Peyer's patch (tissue), 4 donors: Measurements from ENCODE around the gene CARMIL3. TPM values are rescaled to one million over a fixed set of nuclear protein-coding genes. Genes with fewer than 3 reads are reported as not detected.

Experiments
- DNase-seq, 3 donors: peaks; one replicate each; pipeline ENCODE4 v3.0.0-alpha.2; 2017 to 2019
- H3K27ac ChIP-seq, 4 donors: fragments of 200-600 bp; sonication (generic); one replicate each; pipeline ENCODE4 v1.5.1; 2016 to 2019
- H3K27me3 ChIP-seq, 2 donors: fragments of 200-600 bp; sonication (generic); one replicate each; pipeline ENCODE4 v1.5.1; 2019
- H3K36me3 ChIP-seq, 3 donors: fragments of 200-600 bp; sonication (generic); one replicate each; pipeline ENCODE4 v1.5.1; 2016 to 2019
- H3K4me1 ChIP-seq, 4 donors: fragments of 200-600 bp; sonication (generic); one replicate each; pipeline ENCODE4 v1.5.1; 2016 to 2019
- H3K4me3 ChIP-seq, 4 donors: fragments of 200-600 bp; sonication (generic); 1 replicate in 3 of 4; 2 replicates in 1 of 4; pipeline ENCODE4 v1.5.1; 2016 to 2019; ENCODE audit warnings: mild to moderate bottlenecking in 1 of 4
- H3K9me3 ChIP-seq, 4 donors: fragments of 200-600 bp; sonication (generic); one replicate each; pipeline ENCODE4 v1.5.1; 2016 to 2019; ENCODE audit warnings: mild to moderate bottlenecking in 1 of 4
- CTCF ChIP-seq, 6 experiments: fragments of 450-650 bp in 4 of 6; fragments of 200-600 bp in 2 of 6; sonication (generic) in 1 of 6; IDR thresholded peaks; one replicate each; pipeline ENCODE4 v1.5.1; 2017 to 2019; ENCODE audit warnings: antibody characterized with exemption in 6 of 6, mild to moderate bottlenecking in 3 of 6, moderate library complexity in 1 of 6
- POLR2A ChIP-seq, 2 donors: fragments of 450-650 bp; IDR thresholded peaks; one replicate each; pipeline ENCODE4 v1.5.1; 2017; ENCODE audit warnings: antibody characterized with exemption in 2 of 2, mild to moderate bottlenecking in 2 of 2, moderate library complexity in 2 of 2
- total RNA-seq, 4 donors: library from RNA; depleted of rRNA; stranded (reverse); fragments of >200 nt; gene quantifications; one replicate each; pipeline ENCODE4 v1.1.0, GENCODE V29; 2016

Gene CARMIL3
- total RNA-seq, 4 donors from 2014 or later = 1.3 to 5.8 (median 2.8) TPM

GRCh38 chr14:24093207-24093900, 41.5 kb downstream of the CARMIL3 start:
- DNase-seq = peak in 1 of 3 donors; percentile 50
- no peak for TF ChIP-seq CTCF (IDR thresholded peaks at IDR 0.05)
- no peak for TF ChIP-seq POLR2A (IDR thresholded peaks at IDR 0.05)

GRCh38 chr14:24093901-24094840, 42.4 kb downstream of the CARMIL3 start, which contains the start of gene PCK2:
Gene PCK2 (plus strand): TSS chr14:24094311. CDS start chr14:24094406, 95 bp downstream.
- DNase-seq = peak; percentile 82 to 97 (median 96)
- H3K4me3 ChIP-seq = peak within 1 kb of the TSS; percentile 72 to 96 (median 90)
- peaks cover 7 to 28% (median 15%) of the 10 kb centered on the region in 4 donors for H3K4me1 ChIP-seq
- H3K9me3 ChIP-seq = no peaks in the 10 kb centered on the region
- TF ChIP-seq CTCF (IDR thresholded peaks at IDR 0.05) = peak in 3 of 6 experiments; percentile 0 to 28 (median 21)
- peak; percentile 95 to 99 for TF ChIP-seq POLR2A (IDR thresholded peaks at IDR 0.05)
- H3K27me3 ChIP-seq = no peaks in the 10 kb centered on the region
- H3K27ac ChIP-seq = peak within 1 kb of the TSS; percentile 94 to 100 (median 98)
- peaks cover 0 to 21% (median 0%) of the 10 kb centered on the region in 3 donors for H3K36me3 ChIP-seq

More at GRCh38 chr14:24093207-24093900, 41.5 kb downstream of the CARMIL3 start:
- H3K27me3 ChIP-seq = no peaks in the 10 kb centered on the region
- peaks cover 0 to 13% (median 0%) of the 10 kb centered on the region in 3 donors for H3K36me3 ChIP-seq
- peak overlapping the region; percentile 72 to 96 (median 90) for H3K4me3 ChIP-seq
- no peaks in the 10 kb centered on the region for H3K9me3 ChIP-seq
- peak overlapping the region; percentile 94 to 100 (median 98) for H3K27ac ChIP-seq
- H3K4me1 ChIP-seq = peaks cover 7 to 28% (median 15%) of the 10 kb centered on the region in 4 donors

- H3K4me3 ChIP-seq = peak overlapping the region; percentile 72 to 96 (median 90)
- H3K27ac ChIP-seq = peak overlapping the region; percentile 94 to 100 (median 98)
- TF ChIP-seq POLR2A (IDR thresholded peaks at IDR 0.05) = no peak
- no peak for TF ChIP-seq CTCF (IDR thresholded peaks at IDR 0.05)
- H3K36me3 ChIP-seq = peaks cover 0 to 28% (median 0%) of the 10 kb centered on the region in 3 donors
- H3K27me3 ChIP-seq = no peaks in the 10 kb centered on the region
- no peaks in the 10 kb centered on the region for H3K9me3 ChIP-seq
- H3K4me1 ChIP-seq = peaks cover 7 to 28% (median 15%) of the 10 kb centered on the region in 4 donors
- peak in 2 of 3 donors; percentile 30 to 58 for DNase-seq
These were observed 43.0 kb downstream of the CARMIL3 start for GRCh38 chr14:24094841-24095270.

- peak overlapping the region; percentile 72 to 96 (median 90) for H3K4me3 ChIP-seq
- H3K9me3 ChIP-seq = no peaks in the 10 kb centered on the region
- H3K27me3 ChIP-seq = no peaks in the 10 kb centered on the region
- no peak for TF ChIP-seq CTCF (IDR thresholded peaks at IDR 0.05)
- TF ChIP-seq POLR2A (IDR thresholded peaks at IDR 0.05) = peak; percentile 92 to 96
- peaks cover 7 to 28% (median 15%) of the 10 kb centered on the region in 4 donors for H3K4me1 ChIP-seq
- peak overlapping the region; percentile 94 to 100 (median 98) for H3K27ac ChIP-seq
- peak; percentile 84 to 94 (median 94) for DNase-seq
- H3K36me3 ChIP-seq = peaks cover 0 to 34% (median 0%) of the 10 kb centered on the region in 3 donors
These were observed 43.7 kb downstream of the CARMIL3 start for GRCh38 chr14:24095271-24096068.
